Thyroid gland (tissue), 4 donors: Measurements from ENCODE around the gene ENOX1. TPM values are rescaled to one million over a fixed set of nuclear protein-coding genes. Genes with fewer than 3 reads are reported as not detected.

ENCODE experiments used
- DNase-seq, 2 donors: peaks; one replicate each; pipeline ENCODE4 v3.0.0-alpha.2; 2019
- H3K27ac ChIP-seq, 3 donors: fragments of 200-600 bp; sonication (generic); 1 replicate in 2 of 3; 2 replicates in 1 of 3; pipeline ENCODE4 v1.5.1; 2016 to 2019; ENCODE audit warnings: mild to moderate bottlenecking in 1 of 3, moderate library complexity in 1 of 3
- H3K27me3 ChIP-seq: fragments of 200-600 bp; sonication (generic); one replicate; pipeline ENCODE4 v1.5.1; 2019
- H3K36me3 ChIP-seq, 2 donors: fragments of 200-600 bp; sonication (generic); one replicate each; pipeline ENCODE4 v1.5.1; 2016 to 2019
- H3K4me1 ChIP-seq, 2 donors: fragments of 200-600 bp; sonication (generic); one replicate each; pipeline ENCODE4 v1.5.1; 2017 to 2019
- H3K4me3 ChIP-seq, 3 donors: fragments of 200-600 bp; sonication (generic); replicated peaks in 1 of 3; 1 replicate in 2 of 3; 2 replicates in 1 of 3; pipeline ENCODE4 v1.5.1; 2016; ENCODE audit warnings: mild to moderate bottlenecking in 1 of 3
- H3K9me3 ChIP-seq: fragments of 200-600 bp; sonication (generic); one replicate; pipeline ENCODE4 v1.5.1; 2017
- CTCF ChIP-seq, 6 experiments: fragments of 200-600 bp in 3 of 6; fragments of 450-650 bp in 3 of 6; sonication (generic) in 3 of 6; IDR thresholded peaks; one replicate each; pipeline ENCODE4 v1.5.1; 2016 to 2019; ENCODE audit warnings: antibody characterized with exemption in 6 of 6, mild to moderate bottlenecking in 2 of 6, inconsistent platforms in 1 of 6, moderate library complexity in 1 of 6
- POLR2A ChIP-seq, 2 donors: fragments of 450-650 bp; IDR thresholded peaks; one replicate each; pipeline ENCODE4 v1.6.1; 2017; ENCODE audit warnings: antibody characterized with exemption in 2 of 2, mild to moderate bottlenecking in 2 of 2, moderate library complexity in 1 of 2
- WGBS, 2 donors: methylation state at CpG; one replicate each; pipeline ENCODE4 v1.1.5; 2017; 5-methylcytosine and 5-hydroxymethylcytosine counted together
- intact Hi-C: fragments of 100-400 bp; cut with DNase I; formaldehyde crosslinking; loops from one replicate; pipeline ENCODE4 v1.15.1; 2023
- total RNA-seq, 4 donors: library from RNA; depleted of rRNA; stranded (reverse); fragments of >200 nt; gene quantifications; one replicate each; pipeline ENCODE4 v1.2.3, GENCODE V29; 2016

The ENOX1 gene
- total RNA-seq, 4 donors from 2014 or later: 0.13 to 1.8 (median 0.31) TPM

GRCh38 chr13:43469791-43470190 is 317.0 kb downstream of the ENOX1 start:
- intact Hi-C loops: no loop called here
- no peak overlapping the region for H3K4me3 ChIP-seq
- 75 to 76% methylated on average over 1 of the region's 1 CpG for WGBS, 2 donors
- H3K4me1 ChIP-seq: no peaks in the 10 kb centered on the region
- no peak for DNase-seq
- H3K36me3 ChIP-seq: no peaks in the 10 kb centered on the region
- H3K9me3 ChIP-seq: no peaks in the 10 kb centered on the region
- no peak overlapping the region for H3K27ac ChIP-seq
- TF ChIP-seq POLR2A (IDR thresholded peaks at IDR 0.05): no peak
- TF ChIP-seq CTCF (IDR thresholded peaks at IDR 0.05): no peak
- no peaks in the 10 kb centered on the region for H3K27me3 ChIP-seq

GRCh38 chr13:43464578-43465264 is 322.1 kb downstream of the ENOX1 start:
- Histone ChIP-seq H3K4me3 (no peak overlapping the region), H3K27me3 (no peaks in the 10 kb centered on the region), H3K36me3 (no peaks in the 10 kb centered on the region), H3K9me3 (no peaks in the 10 kb centered on the region), H3K27ac (no peak overlapping the region), H3K4me1 (no peaks in the 10 kb centered on the region)
- TF ChIP-seq CTCF (IDR thresholded peaks at IDR 0.05) (no peak), POLR2A (IDR thresholded peaks at IDR 0.05) (no peak)
- 88 to 93% methylated on average over 3 of the region's 3 CpGs for WGBS, 2 donors
- intact Hi-C loops: no loop called here
- DNase-seq: no peak

- no peaks in the 10 kb centered on the region for H3K36me3 ChIP-seq
- TF ChIP-seq POLR2A (IDR thresholded peaks at IDR 0.05) (no peak), CTCF (IDR thresholded peaks at IDR 0.05) (no peak)
- H3K27me3 ChIP-seq: no peaks in the 10 kb centered on the region
- WGBS, 2 donors: 57 to 72% methylated on average over 10 of the region's 10 CpGs
- no peaks in the 10 kb centered on the region for H3K4me1 ChIP-seq
- no peak overlapping the region for H3K27ac ChIP-seq
- H3K9me3 ChIP-seq: no peaks in the 10 kb centered on the region
- DNase-seq: peak; percentile 3 to 10
- H3K4me3 ChIP-seq: no peak overlapping the region
- intact Hi-C loops: no loop called here
Observed at GRCh38 chr13:43448605-43449336, 338.0 kb downstream of the ENOX1 start.

GRCh38 chr13:43446126-43446525 is 340.6 kb downstream of the ENOX1 start:
- H3K27me3 ChIP-seq: no peaks in the 10 kb centered on the region
- WGBS, 2 donors: 88 to 90% methylated on average over 1 of the region's 1 CpG
- intact Hi-C loops: no loop called here
- H3K9me3 ChIP-seq: no peaks in the 10 kb centered on the region
- no peaks in the 10 kb centered on the region for H3K36me3 ChIP-seq
- H3K4me1 ChIP-seq: no peaks in the 10 kb centered on the region
- no peak overlapping the region for H3K4me3 ChIP-seq
- no peak overlapping the region for H3K27ac ChIP-seq
- no peak for TF ChIP-seq POLR2A (IDR thresholded peaks at IDR 0.05)
- no peak for TF ChIP-seq CTCF (IDR thresholded peaks at IDR 0.05)
- no peak for DNase-seq

GRCh38 chr13:43445668-43446067 is 341.1 kb downstream of the ENOX1 start:
- Histone ChIP-seq H3K27ac (no peak overlapping the region), H3K36me3 (no peaks in the 10 kb centered on the region), H3K27me3 (no peaks in the 10 kb centered on the region), H3K4me3 (no peak overlapping the region), H3K4me1 (no peaks in the 10 kb centered on the region), H3K9me3 (no peaks in the 10 kb centered on the region)
- 83 to 95% methylated on average over 2 of the region's 2 CpGs for WGBS, 2 donors
- intact Hi-C loops: no loop called here
- DNase-seq: no peak
- no peak for TF ChIP-seq POLR2A (IDR thresholded peaks at IDR 0.05)
- TF ChIP-seq CTCF (IDR thresholded peaks at IDR 0.05): no peak
